AG10803 (cell line): ENCODE data around the gene GRB14.

ENCODE experiments used
- DNase-seq: peaks from one replicate; pipeline ENCODE4 v3.0.0; 2010; ENCODE audit warnings: low read depth
- H3K4me3 ChIP-seq: 2 replicates; pipeline ENCODE4 v1.5.1; 2011; ENCODE audit warnings: mild to moderate bottlenecking, low read length, control low read depth
- CTCF ChIP-seq: conservative IDR thresholded peaks from 2 replicates; pipeline ENCODE4 v1.5.1; 2011; ENCODE audit warnings: mild to moderate bottlenecking, low read length, control low read depth, inconsistent platforms

Gene GRB14

GRCh38 chr2:164515734-164516133, 105.5 kb downstream of the GRB14 start:
- no peak for DNase-seq
- TF ChIP-seq CTCF: no peak
- no peak overlapping the region for H3K4me3 ChIP-seq

- no peak for DNase-seq
- no peak overlapping the region for H3K4me3 ChIP-seq
- no peak for TF ChIP-seq CTCF
Measured at GRCh38 chr2:164515030-164515429, 106.3 kb downstream of the GRB14 start.

GRCh38 chr2:164514491-164514890, 106.8 kb downstream of the GRB14 start:
- no peak overlapping the region for H3K4me3 ChIP-seq
- no peak for TF ChIP-seq CTCF
- DNase-seq: no peak

GRCh38 chr2:164512871-164513270, 108.4 kb downstream of the GRB14 start:
- DNase-seq: no peak
- H3K4me3 ChIP-seq: no peak overlapping the region
- TF ChIP-seq CTCF: no peak

- TF ChIP-seq CTCF: no peak
- DNase-seq: no peak
Measured at GRCh38 chr2:164511738-164512137, 109.5 kb downstream of the GRB14 start.

GRCh38 chr2:164510895-164511294, 110.4 kb downstream of the GRB14 start:
- TF ChIP-seq CTCF: no peak
- H3K4me3 ChIP-seq: no peak overlapping the region
- peak; percentile 9 for DNase-seq

More at GRCh38 chr2:164511738-164512137, 109.5 kb downstream of the GRB14 start:
- no peak overlapping the region for H3K4me3 ChIP-seq

- no peak for DNase-seq
- no peak overlapping the region for H3K4me3 ChIP-seq
- TF ChIP-seq CTCF: no peak
Measured at GRCh38 chr2:164509137-164509877, 112.0 kb downstream of the GRB14 start.
